Myometrial cell (primary cell): ENCODE results near the gene RPS2. TPM values are rescaled to one million over a fixed set of nuclear protein-coding genes. Genes with fewer than 3 reads are reported as not detected.

Experiments used
- total RNA-seq: library from RNA; depleted of rRNA; stranded (reverse); fragments of >200 nt; gene quantifications from 2 replicates; pipeline ENCODE4 v1.2.3, GENCODE V29; 2015

The RPS2 gene
- total RNA-seq = 3,471 and 3,533 TPM in 2 replicates

DNA sequence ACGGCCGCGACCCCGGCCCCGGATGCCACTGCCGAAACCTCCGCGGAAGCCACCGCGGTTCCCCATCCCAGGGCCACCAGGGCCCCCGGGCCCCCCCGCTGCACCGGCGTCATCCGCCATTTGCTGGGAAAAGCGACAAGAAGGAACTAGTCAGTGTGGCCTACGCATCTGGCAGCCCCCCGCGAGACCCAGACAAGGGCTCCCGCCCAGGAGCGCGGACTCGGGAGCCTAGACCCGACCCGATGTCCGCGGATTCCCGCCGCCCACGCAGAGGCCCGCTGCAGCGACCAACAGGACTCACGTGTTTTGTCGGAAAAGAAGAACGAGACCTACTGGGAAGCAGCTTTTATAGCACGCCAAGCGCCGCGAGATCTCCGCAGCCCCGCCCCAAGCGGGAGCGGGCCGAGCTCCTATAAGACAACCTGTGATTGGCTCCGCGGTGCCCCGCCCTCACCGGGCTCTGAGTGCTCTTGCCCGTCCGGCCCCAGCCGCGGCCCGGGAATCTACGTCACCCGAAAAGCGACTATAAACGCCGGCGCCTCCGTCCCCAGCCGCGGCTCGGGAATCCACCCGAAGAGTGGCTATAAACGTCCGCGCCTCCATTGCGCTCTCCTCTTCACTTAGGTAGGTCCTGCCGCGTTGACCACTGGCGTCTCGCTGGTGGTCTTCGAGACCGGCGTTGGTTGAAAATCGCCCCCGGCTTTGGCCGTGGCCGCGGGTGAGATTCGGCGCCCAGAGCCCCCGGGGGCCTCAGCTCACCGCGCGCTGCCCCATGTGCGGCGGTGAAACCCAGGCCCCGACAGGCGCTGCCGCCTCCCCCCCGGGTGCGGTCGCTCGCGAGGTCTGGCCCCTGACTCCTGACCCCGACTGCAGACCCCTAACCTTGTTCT lies at the start of gene RPS2:
TSS of gene RPS2 (minus strand) at position 321 of the 890 bp plus-strand sequence. CDS start at position 120, 201 bp downstream.

DNA sequence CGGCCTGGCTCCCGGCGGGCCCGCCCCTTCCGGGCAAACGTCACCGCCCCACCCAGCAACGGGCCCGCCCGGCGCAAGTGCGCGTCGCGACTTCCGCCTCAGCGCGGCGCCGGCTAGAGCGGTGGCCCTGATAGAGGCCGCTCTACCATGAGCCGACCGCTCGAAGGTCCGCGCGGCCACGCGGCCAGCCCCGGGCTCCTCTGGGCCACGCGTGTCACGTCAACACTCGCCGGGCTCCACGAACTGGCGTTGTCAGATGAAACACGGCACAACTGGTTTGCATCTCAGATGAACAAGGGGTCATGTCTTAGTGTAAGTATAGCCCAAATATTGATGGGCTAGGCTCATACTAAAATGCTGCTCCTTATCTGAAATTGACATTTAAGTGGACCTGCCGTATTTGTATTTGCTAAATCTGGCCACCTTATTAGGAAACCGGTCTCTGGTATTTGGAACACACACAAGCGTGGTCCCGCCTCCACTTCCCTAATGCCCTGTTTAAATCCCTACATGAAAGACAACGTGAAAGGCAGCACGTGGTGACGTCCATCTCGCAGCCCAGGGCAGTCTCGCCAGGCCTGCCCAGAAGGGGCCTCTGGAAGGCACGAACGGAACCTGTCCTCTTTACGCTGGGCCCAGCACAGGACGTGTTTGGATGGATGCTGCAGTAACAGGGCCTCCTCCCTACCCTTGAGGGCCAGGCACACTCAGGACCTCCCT lies 45.3 kb upstream of the RPS2 start, which contains the start of gene ZNF598:
TSS of gene ZNF598 (minus strand) at position 31 of the 720 bp plus-strand sequence.

DNA sequence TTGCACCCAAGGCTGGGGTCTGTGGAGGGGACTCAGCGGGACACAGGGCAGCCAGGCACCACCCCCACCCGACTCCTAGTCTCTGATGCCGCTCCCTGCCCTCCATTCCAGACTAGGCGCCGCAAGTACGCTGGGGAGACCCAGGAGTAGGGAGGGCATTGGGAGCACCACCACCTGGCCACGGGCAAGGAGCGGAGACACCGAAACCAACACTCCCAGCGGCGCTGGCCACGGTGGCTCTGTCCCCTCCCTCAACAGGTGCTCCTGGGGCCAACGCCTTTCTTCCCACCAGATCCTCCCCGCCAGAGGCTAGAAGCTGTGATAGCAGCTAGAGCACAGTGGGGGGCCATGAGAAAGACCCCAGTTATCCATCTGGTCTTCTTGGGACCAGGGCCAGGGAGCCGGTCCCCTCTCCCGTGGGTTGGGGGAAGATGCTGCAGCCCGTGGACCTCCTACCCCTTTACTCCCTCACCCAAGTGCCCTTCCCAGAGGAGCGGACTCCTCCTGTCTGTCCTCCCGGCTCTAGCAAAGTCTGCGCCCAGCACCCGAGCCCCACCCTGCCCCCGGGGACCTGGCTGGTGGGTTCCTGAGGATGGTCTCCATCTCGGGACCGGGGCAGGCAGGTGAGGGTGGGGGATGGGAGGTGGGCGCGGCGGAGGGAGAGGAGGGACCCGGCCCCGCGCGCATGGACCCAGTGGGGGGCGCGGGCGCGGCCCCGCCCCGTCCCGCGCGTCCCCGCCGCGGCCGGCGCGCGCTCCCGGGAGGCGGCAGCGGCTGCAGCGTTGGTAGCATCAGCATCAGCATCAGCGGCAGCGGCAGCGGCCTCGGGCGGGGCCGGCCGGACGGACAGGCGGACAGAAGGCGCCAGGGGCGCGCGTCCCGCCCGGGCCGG lies 24.8 kb upstream of the RPS2 start, which contains the start of gene SYNGR3:
TSS of gene SYNGR3 (plus strand) at position 762 of the 892 bp plus-strand sequence. CDS start 133 bp downstream, outside the sequence.

DNA sequence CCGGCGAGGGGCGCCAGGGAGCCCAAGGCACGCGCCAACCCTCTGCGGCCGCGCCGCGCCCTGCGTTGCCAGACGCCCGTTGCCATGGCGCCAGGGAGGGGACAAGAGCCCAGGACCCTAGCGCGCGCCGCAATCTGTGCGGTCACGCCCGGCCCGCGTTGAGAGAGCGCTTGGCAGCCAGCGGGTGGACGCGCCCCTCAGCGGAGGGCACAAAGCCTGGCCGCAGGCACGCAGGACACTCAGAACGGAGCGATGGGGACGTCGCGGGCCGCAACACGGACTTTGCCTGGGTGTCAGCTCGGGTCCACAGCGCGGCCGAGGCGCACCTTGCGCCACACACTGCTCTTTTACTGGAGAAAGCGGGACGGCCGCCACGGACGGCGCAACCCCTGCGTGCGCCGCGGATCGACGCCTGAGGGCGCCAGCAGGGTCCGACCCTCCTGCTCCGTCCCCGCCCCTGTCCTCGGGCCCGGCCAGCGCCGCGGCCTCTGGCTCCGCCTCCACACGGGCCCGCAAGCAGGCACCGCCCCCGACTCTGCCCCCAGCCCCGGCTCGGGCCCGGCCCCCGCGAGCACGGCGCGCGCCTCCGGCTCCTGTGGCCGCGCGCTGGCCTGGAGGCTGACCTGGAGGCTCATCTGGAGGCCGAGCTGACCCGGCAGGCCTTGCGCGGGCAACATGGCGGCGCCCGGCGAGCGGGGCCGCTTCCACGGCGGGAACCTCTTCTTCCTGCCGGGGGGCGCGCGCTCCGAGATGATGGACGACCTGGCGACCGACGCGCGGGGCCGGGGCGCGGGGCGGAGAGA lies 19.1 kb upstream of the RPS2 start, which contains the start of gene GFER:
TSS of gene GFER (plus strand) at position 650 of the 803 bp plus-strand sequence. CDS start at position 676, 26 bp downstream.

DNA sequence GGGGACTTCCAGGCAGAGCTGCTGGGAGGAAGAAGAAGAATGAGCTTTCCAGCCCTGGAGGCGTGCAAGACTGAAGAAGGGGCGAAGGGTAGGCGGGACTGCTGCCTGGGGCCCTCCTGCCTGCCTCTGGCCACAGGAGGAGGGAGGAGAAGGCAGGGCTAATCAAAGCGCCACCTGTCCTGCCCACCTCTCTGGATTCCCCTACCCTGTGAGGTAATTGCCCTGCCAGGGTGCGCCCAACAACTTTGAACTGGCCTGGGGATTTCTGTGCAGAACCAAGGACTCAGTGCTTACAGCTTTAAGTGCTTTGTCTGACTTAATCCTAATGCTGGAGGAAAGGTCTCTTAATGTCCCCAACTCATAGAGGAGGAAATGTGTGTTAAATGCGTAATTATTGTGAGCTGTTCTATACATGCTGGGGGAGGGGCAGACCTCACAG lies 16.8 kb upstream of the RPS2 start, which contains the start of gene NOXO1:
TSS of gene NOXO1 (minus strand) at position 72 of the 439 bp plus-strand sequence. CDS start 290 bp downstream, outside the sequence.

DNA sequence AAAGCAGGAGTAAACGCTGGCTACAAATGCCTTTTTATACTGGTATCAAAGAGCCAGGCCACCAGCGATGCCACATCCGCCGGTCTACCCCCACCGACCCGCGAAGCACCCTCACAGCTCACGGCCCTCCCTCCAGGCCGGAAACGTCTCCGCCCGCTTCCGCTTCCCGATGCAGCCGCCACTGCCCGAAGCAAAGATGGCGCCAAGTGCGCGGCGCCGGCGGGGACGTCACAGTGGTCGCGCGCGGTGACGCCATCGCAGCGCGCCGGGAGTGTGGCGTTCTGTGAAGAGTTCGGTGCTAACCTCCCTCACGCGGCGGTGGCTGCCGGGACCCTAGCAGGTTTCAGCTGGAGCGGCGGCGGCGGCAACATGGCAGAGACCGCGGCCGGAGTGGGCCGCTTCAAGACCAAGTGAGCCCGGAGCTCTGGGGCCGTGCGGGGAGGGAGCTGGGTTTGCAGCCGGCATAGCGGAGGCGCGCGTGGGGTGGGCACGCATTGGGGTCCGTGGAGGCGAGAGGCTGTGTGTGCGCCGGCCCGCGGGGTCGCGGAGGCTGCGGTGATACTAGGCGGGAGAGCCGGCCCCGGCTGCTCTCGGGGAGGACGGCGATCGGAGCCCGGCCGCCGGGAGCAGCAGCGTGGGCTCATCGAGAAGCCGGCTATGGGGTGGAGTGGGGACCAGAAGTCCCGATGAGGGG lies 7.3 kb upstream of the RPS2 start, which contains the start of gene TBL3:
TSS of gene TBL3 (plus strand) at position 258 of the 694 bp plus-strand sequence. CDS start at position 370, 112 bp downstream.

DNA sequence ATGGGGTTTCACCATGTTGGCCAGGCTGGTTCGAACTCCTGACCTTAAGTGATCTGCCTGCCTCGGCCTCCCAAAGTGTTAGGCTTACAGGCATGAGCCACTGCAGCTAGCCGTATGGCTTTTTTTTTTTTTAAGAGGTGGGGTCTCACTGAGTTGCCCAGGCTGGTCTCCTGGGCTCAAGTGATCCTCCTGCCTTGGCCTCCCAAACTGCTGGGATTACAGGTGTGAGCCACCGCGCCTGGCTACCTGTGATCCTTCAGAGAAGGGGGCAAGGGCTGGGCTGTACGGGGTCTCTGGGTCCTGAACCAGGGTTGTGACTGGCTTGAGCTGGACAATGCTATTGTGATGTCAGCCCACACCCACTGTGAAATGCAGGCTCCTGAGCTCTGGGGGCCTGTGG lies 1.8 kb upstream of the RPS2 start, which contains the start of gene RNF151:
TSS of gene RNF151 (plus strand) at position 397 of the 400 bp plus-strand sequence. CDS start 26 bp downstream, outside the sequence.

DNA sequence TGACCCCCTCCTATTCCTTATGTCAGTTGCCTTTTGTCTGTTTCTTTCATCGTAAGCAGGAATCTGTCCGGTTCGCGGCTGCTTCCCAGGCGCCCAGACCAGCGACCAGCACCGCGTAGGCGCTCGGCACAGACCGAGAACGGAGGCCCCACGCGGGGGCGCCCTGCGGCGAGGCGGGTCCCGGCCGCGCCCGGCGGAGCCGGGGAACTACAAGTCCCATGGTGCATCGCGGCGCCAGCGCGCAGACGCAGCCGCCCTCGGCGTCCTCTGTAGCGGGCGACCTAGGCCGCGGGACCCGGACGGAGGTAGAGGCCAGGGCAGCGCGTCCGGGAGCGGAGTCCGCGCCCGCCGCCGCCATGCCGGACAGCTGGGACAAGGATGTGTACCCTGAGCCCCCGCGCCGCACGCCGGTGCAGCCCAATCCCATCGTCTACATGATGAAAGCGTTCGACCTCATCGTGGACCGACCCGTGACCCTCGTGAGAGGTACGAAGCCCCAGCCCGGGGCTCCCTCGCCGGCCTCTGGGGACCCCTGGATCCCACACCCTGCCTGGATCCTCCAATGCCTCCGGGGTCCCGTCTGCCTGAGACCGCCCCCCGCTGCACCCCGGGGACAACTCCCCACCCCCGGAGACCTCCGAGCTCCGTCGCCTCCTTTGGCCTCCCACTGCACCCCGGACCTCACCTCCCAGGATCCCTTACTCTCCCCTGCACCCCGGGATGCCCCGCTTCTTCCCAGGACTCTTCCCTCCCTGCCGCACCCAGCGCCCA lies 5.2 kb downstream of the RPS2 start, which contains the start of gene NDUFB10:
TSS of gene NDUFB10 (plus strand) at position 270 of the 771 bp plus-strand sequence. CDS start at position 357, 87 bp downstream.

DNA sequence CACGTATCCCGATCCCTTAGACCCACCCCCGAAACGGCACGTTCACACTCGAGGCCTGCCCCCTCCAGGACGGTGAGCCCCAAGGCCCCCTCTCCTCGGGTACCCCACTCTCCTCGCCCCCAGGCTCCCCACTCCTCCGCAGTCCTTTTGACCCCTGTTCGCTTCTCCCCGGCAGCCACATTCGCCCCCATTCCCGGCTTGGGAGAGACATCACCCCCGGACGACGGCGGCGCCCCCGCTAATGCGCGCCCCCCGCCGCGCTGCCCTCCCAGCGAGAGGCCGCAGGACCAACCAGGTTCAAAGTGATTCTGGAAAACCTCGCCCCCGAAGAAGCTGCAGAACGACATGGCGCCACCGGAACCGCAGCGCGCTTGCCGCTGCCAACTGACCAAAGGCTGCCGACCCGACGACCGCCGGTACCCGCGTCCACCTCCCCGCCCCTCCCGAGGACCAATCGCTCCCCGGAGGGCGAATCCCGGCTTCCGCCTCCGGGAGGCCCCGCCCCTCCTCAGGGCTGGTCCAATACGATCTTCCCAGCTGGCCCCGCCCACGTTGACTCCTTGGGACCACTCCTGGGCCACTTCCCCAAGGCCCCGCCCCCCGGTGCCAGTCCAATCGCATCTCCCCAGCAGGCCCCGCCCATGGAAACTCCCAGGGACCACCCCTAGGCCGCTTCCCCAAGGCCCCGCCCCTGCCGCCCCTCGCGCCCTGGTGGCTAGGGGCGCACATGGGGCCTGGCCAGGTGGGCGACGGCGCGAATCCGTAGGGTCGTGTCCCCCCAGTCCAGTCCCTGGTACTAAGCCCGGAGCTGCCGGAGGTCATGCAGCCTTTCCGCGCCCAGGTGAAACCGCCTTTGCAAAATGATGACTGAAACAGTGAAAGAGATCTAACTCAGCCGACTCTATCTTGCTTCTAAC lies 21.6 kb downstream of the RPS2 start, which contains the start of gene MSRB1:
TSS of gene MSRB1 (minus strand) at position 390 of the 917 bp plus-strand sequence. CDS start at position 347, 43 bp downstream.

DNA sequence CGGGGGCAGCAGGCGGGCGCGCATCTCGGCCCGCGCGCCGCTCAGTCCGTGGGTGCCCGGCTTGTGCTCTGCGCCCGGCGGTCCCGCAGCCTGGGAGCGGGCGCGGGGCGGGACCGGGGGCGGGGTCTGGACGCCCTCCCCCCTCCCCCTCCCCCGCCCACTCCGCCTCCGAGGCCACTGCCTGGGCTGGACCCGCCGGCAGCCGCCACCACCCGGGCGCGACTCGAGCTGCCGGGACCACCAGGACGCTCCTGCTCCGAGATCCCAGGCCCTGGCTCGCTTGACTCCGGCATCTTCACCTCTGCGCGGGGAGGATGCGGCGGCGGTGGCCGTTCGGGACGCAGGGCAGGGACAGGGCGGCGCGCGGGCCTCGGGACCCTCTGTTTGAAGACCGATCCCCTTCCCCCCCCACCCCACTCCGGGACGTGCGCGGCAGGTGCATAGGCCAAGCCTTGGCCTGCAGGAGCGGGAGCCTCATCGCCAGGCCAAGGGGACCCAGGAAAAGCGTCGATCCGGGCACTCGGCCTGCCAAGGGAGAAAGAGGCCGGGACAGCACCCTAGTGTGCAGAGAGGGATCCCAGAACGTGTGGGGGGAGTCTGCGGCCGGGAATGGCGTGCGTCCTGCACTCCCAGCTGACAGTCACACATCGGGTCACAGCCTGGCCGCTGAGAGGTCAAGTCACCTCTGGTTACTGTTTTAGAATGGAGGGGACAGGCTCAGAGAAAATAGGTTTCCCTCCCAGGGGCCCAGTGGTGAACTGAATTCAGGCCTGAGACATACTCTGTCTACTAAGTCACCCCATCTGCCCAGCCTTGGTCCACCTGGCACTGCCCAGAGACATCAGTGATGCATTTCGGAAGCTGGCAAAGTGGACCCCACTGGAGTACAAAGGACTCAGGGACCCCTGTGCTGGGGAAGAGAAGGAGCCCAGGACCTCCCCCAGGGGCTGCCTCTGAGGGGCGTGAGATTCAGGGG lies 46.0 kb downstream of the RPS2 start, which contains the start of gene HS3ST6:
TSS of gene HS3ST6 (minus strand) at position 65 of the 976 bp plus-strand sequence. CDS start 92 bp downstream, outside the sequence.

Other genes with a start within 250 kb of the RPS2 start
- 98.6 and 102 TPM in 2 replicates for gene NME3, start 193.3 kb downstream of the RPS2 start, total RNA-seq
- gene EME2, start 192.0 kb downstream of the RPS2 start, total RNA-seq = 4.1 and 16.7 TPM in 2 replicates
- 135 and 175 TPM in 2 replicates for gene MRPS34, start 191.7 kb downstream of the RPS2 start, total RNA-seq
- gene SPSB3, start 182.3 kb downstream of the RPS2 start, total RNA-seq = 26.4 and 33.7 TPM in 2 replicates
- 99.7 and 144 TPM in 2 replicates for gene NUBP2, start 181.9 kb downstream of the RPS2 start, total RNA-seq
- gene IGFALS, start 171.1 kb downstream of the RPS2 start, total RNA-seq = not detected in 2 replicates
- 42.4 and 58.0 TPM in 2 replicates for gene HAGH, start 138.0 kb downstream of the RPS2 start, total RNA-seq
- 34.7 and 39.8 TPM in 2 replicates for gene FAHD1, start 137.6 kb downstream of the RPS2 start, total RNA-seq
- gene MEIOB, start 92.7 kb downstream of the RPS2 start, total RNA-seq = not detected in 2 replicates
- gene HS3ST6, start 46.4 kb downstream of the RPS2 start, total RNA-seq = not detected in 2 replicates
- gene MSRB1, start 21.6 kb downstream of the RPS2 start, total RNA-seq = 9.2 and 16.8 TPM in 2 replicates
- not detected in 2 replicates for gene RPL3L, start 10.1 kb downstream of the RPS2 start, total RNA-seq
- gene NDUFB10, start 5.3 kb downstream of the RPS2 start, total RNA-seq = 270 and 328 TPM in 2 replicates
- not detected in 2 replicates for gene RNF151, start 2.0 kb upstream of the RPS2 start, total RNA-seq
- gene TBL3, start 7.2 kb upstream of the RPS2 start, total RNA-seq = 59.4 and 66.3 TPM in 2 replicates
- not detected in 2 replicates for gene NOXO1, start 16.6 kb upstream of the RPS2 start, total RNA-seq
- gene GFER, start 19.4 kb upstream of the RPS2 start, total RNA-seq = 40.2 and 41.8 TPM in 2 replicates
- gene SYNGR3, start 25.1 kb upstream of the RPS2 start, total RNA-seq = 1.1 and 4.6 TPM in 2 replicates
- gene ZNF598, start 45.0 kb upstream of the RPS2 start, total RNA-seq = 41.8 and 43.2 TPM in 2 replicates
- gene NPW, start 55.0 kb upstream of the RPS2 start, total RNA-seq = 1.4 and 4.3 TPM in 2 replicates
- gene NHERF2, start 62.1 kb upstream of the RPS2 start, total RNA-seq = 62.9 and 94.0 TPM in 2 replicates
- gene NTHL1, start 83.0 kb upstream of the RPS2 start, total RNA-seq = 27.6 and 51.3 TPM in 2 replicates
- gene TSC2, start 83.2 kb upstream of the RPS2 start, total RNA-seq = 30.8 and 63.1 TPM in 2 replicates
- 109 and 147 TPM in 2 replicates for gene PKD1, start 171.1 kb upstream of the RPS2 start, total RNA-seq
- gene RAB26, start 183.8 kb upstream of the RPS2 start, total RNA-seq = 1.4 and 2.3 TPM in 2 replicates
- 84.5 and 106 TPM in 2 replicates for gene TRAF7, start 191.0 kb upstream of the RPS2 start, total RNA-seq
- 0.18 TPM in 1 of 2 replicates, not detected in the other for gene CASKIN1, start 231.8 kb upstream of the RPS2 start, total RNA-seq
- gene MLST8, start 240.6 kb upstream of the RPS2 start, total RNA-seq = 42.9 and 54.2 TPM in 2 replicates
- gene BRICD5, start 246.0 kb upstream of the RPS2 start, total RNA-seq = under 0.01 and 2.3 TPM in 2 replicates